HCT116 (cell line): ENCODE results near the gene CDHR4.

Experiments
- CEBPB ChIP-seq: IDR thresholded peaks from 2 replicates; pipeline ENCODE4 v1.6.1; 2012; ENCODE audit warnings: low read depth
- CTCF ChIP-seq, 3 experiments: fragments of 200-600 bp in 1 of 3; sonication (generic) in 1 of 3; IDR thresholded peaks in 2 of 3; conservative IDR thresholded peaks in 1 of 3; 2 replicates each; pipeline ENCODE4 v1.5.1; 2012 to 2017; ENCODE audit warnings: low read depth in 2 of 3, low read length in 2 of 3, antibody characterized with exemption in 1 of 3, borderline replicate concordance in 1 of 3, control low read depth in 1 of 3, mild to moderate bottlenecking in 1 of 3, mixed read lengths in 1 of 3, mixed run types in 1 of 3, moderate library complexity in 1 of 3; ENCODE audit not compliant: insufficient read depth in 1 of 3
- EGR1 ChIP-seq: IDR thresholded peaks from 2 replicates; pipeline ENCODE4 v1.6.1; 2012; ENCODE audit warnings: low read depth
- EZH2 ChIP-seq: fragments of 200-600 bp; sonication (generic); IDR thresholded peaks from 2 replicates; pipeline ENCODE4 v1.6.1; 2017; ENCODE audit warnings: antibody characterized with exemption, mixed run types
- EZH2phosphoT487 ChIP-seq: fragments of 200-600 bp; IDR thresholded peaks from 2 replicates; pipeline ENCODE4 v1.6.1; 2018; ENCODE audit warnings: antibody characterized with exemption, borderline replicate concordance
- POLR2A ChIP-seq: IDR thresholded peaks from 2 replicates; pipeline ENCODE4 v1.7.0; 2011; ENCODE audit warnings: borderline replicate concordance; ENCODE audit not compliant: insufficient read depth, insufficient read length; ENCODE audit errors: extremely low read depth
- POLR2AphosphoS5 ChIP-seq: IDR thresholded peaks from 2 replicates; pipeline ENCODE4 v1.6.1; 2011; ENCODE audit warnings: mild to moderate bottlenecking, low read depth, low read length, moderate library complexity
- RAD21 ChIP-seq: IDR thresholded peaks from 2 replicates; pipeline ENCODE4 v1.6.1; 2012; ENCODE audit warnings: low read depth, mild to moderate bottlenecking
- SP1 ChIP-seq: IDR thresholded peaks from 2 replicates; pipeline ENCODE4 v1.6.1; 2012; ENCODE audit warnings: low read depth
- ZNF274 ChIP-seq: fragments of 200-500 bp; sonication (Bioruptor generic); IDR thresholded peaks from 2 replicates; pipeline ENCODE4 v1.6.1; 2014; ENCODE audit warnings: mild to moderate bottlenecking, low read depth, low read length, inconsistent platforms
- TF ChIP-seq, protein P1 (sequence below): IDR thresholded peaks from 2 replicates; pipeline ENCODE4 v1.6.1; 2012; ENCODE audit warnings: low read depth

DNA sequence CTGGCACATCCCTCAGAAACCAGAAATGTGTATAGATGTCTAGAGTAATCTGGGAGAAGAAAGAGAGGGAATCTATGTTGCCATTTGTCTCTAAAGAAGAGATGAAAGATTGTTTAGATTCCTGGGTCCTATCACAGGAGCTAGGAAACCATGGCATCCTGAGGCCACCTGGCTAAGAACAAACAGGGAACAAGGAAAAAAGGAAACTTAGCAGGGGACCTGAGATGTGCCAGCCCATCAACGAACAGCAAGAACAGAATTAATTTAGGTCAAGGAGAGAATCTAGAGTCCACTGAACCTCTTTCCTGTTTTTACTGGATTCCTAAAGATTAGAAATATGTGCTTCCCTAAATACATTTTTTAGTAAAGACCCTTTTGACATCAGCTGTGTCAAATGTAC, 43.6 kb downstream of the CDHR4 start:
- TF ChIP-seq EZH2phosphoT487 (no peak), CTCF (IDR thresholded peaks at IDR 0.05 in 2 of 3, conservative IDR thresholded peaks at IDR 0.05 in 1 of 3; ENCODE audit: borderline replicate concordance in 1 of 3, insufficient read depth in 1 of 3, low read depth in 2 of 3, low read length in 2 of 3) (no peak), POLR2AphosphoS5 (no peak), POLR2A (no peak), ZNF274 (no peak), CEBPB (no peak), RAD21 (no peak), EGR1 (no peak), EZH2 (no peak), SP1 (no peak)
- TF ChIP-seq, protein P1, sequence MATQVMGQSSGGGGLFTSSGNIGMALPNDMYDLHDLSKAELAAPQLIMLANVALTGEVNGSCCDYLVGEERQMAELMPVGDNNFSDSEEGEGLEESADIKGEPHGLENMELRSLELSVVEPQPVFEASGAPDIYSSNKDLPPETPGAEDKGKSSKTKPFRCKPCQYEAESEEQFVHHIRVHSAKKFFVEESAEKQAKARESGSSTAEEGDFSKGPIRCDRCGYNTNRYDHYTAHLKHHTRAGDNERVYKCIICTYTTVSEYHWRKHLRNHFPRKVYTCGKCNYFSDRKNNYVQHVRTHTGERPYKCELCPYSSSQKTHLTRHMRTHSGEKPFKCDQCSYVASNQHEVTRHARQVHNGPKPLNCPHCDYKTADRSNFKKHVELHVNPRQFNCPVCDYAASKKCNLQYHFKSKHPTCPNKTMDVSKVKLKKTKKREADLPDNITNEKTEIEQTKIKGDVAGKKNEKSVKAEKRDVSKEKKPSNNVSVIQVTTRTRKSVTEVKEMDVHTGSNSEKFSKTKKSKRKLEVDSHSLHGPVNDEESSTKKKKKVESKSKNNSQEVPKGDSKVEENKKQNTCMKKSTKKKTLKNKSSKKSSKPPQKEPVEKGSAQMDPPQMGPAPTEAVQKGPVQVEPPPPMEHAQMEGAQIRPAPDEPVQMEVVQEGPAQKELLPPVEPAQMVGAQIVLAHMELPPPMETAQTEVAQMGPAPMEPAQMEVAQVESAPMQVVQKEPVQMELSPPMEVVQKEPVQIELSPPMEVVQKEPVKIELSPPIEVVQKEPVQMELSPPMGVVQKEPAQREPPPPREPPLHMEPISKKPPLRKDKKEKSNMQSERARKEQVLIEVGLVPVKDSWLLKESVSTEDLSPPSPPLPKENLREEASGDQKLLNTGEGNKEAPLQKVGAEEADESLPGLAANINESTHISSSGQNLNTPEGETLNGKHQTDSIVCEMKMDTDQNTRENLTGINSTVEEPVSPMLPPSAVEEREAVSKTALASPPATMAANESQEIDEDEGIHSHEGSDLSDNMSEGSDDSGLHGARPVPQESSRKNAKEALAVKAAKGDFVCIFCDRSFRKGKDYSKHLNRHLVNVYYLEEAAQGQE = no peak
